HG03575 (cell line): ENCODE measurements around the gene FCRLB.

Source experiments
- ATAC-seq: cut with Tn5 transposase; IDR thresholded peaks from one replicate; pipeline ENCODE4 v1.9.1; 2021; ENCODE audit not compliant: unreplicated experiment, insufficient number of reproducible peaks, low FRiP score; ENCODE audit errors: extremely low read depth

Gene FCRLB

GRCh38 chr1:161773791-161774190 lies 52.4 kb downstream of the FCRLB start:
- ATAC-seq = no peak

GRCh38 chr1:161777261-161777660 lies 55.9 kb downstream of the FCRLB start:
- ATAC-seq = no peak
